Pancreas (tissue), 10 donors: ENCODE measurements around the gene RUFY1. TPM values are rescaled to one million over a fixed set of nuclear protein-coding genes. Genes with fewer than 3 reads are reported as not detected.
A peak's percentile ranks its signal among the peaks of the same experiment; 100 is the strongest.

ENCODE experiments used
- ATAC-seq, 4 donors: fragments of 200-7000 bp; cut with Tn5 transposase; one replicate each; pipeline versions ENCODE4 v1.8.0 to v1.9.1; 2020; ENCODE audit warnings: mild to moderate bottlenecking in 4 of 4, moderate library complexity in 4 of 4
- DNase-seq, 6 donors: peaks; one replicate each; pipeline ENCODE4 v3.0.0-alpha.2; 2020
- FAIRE-seq: peaks from 2 replicates; lab custom pipeline; 2012; peaks lifted over from hg19 to GRCh38; lab: Jason Lieb, UNC
- H3K27ac ChIP-seq, 4 donors: fragments of 200-600 bp; sonication (generic); 1 replicate in 3 of 4; 2 replicates in 1 of 4; pipeline versions ENCODE4 v1.5.0 to v1.8.0; 2020
- H3K27me3 ChIP-seq, 4 donors: fragments of 200-600 bp; one replicate each; pipeline ENCODE4 v1.8.0; 2021
- H3K36me3 ChIP-seq, 3 donors: fragments of 200-600 bp; sonication (generic) in 1 of 3; one replicate each; pipeline versions ENCODE4 v1.5.0 to v1.8.0; 2020 to 2021
- H3K4me1 ChIP-seq, 3 donors: fragments of 200-600 bp; one replicate each; pipeline ENCODE4 v1.8.0; 2021
- H3K4me3 ChIP-seq, 4 donors: fragments of 200-600 bp; sonication (generic) in 2 of 4; one replicate each; pipeline versions ENCODE4 v1.5.0 to v1.8.0; 2020 to 2021
- H3K9me3 ChIP-seq, 4 donors: fragments of 200-600 bp; one replicate each; pipeline ENCODE4 v1.8.0; 2021
- WGBS, 2 donors: extraction: QIAGEN DNeasy Blood & Tissue Kit; methylation state at CpG; one replicate each; pipeline ENCODE4 v1.1.7; 2013; 5-methylcytosine and 5-hydroxymethylcytosine counted together
- intact Hi-C, 3 donors: fragments of 100-400 bp; cut with DNase I; formaldehyde crosslinking; loops; one replicate each; pipeline versions ENCODE4 v1.11.1 to v1.14.2; 2022
- polyA plus RNA-seq, 2 donors: library from polyadenylated mRNA; stranded (reverse); fragments of 200-250 nt; gene quantifications; one replicate each; pipeline ENCODE4 v1.2.3, GENCODE V29; 2013
- total RNA-seq, 6 donors: library from RNA; stranded (reverse); fragmentation: NEBNext Ultra II Directional in 4 of 6; extraction: Animal tissue kit (Norgen Biotek cat#: 25700) in 4 of 6; gene quantifications; one replicate each; pipeline versions ENCODE4 v1.2.1 to v1.2.4, GENCODE V29; 2021 to 2023
- TF ChIP-seq, protein P1 (sequence below), 4 donors: fragments of 200-600 bp; sonication (generic) in 3 of 4; IDR thresholded peaks; one replicate each; pipeline versions ENCODE4 v1.5.0 to v1.8.0; 2021; ENCODE audit warnings: antibody characterized with exemption in 4 of 4
- donor health status: healthy with polysubstance abuse.
- donor health status: DM: no; HTN: no; CAD: no; lungs with moderate emphysema.
- donor health status: DM: no; HTN: no; CAD: no.
- donor health status: control.
- donor health status: control.
- donor health status: Bipolar disorder and iron deficiency.
- donor health status: DM: yes; HTN: yes; CAD: no.
- donor health status: DM: no; HTN: no; CAD: no.
- donor health status: DM: no; HTN: no; CAD: no.
- donor health status: DM: yes; HTN: yes; CAD: no.

The RUFY1 gene
- total and polyA plus RNA-seq, 8 donors = 16.4 to 35.8 (median 17.9) TPM

DNA sequence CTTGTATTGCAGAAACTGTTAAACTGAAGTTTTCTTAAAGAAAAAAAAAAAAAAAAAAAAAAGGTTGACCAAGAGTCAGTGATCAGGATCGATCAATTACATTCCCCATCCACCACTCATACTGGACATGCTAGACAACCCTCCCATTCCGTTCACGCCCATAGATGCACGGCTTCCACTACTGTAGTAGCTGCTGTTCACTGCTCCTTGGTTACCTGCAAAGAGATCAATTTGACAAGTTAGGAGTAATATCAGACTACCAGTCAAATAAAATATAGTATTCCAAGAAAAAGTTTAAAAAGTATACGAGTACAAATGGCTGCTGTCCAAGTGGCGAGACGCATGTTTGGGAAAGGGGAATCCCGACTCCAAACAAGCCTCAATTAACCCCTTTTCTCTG is 64.4 kb downstream of the RUFY1 start:
- FAIRE-seq = no peak
- no peak overlapping the region for H3K4me3 ChIP-seq
- H3K27me3 ChIP-seq = no peaks in the 10 kb centered on the region

GRCh38 chr5:179615203-179615602 is 64.8 kb downstream of the RUFY1 start:
- intact Hi-C loops = loop anchor here in 1 of 3 donors (10.0 kb wide), 1 partner anchor 110 kb away; no protein-coding TSS in a partner anchor
- Histone ChIP-seq H3K27me3 (no peaks in the 10 kb centered on the region), H3K27ac (no peak overlapping the region), H3K4me1 (peaks cover 20 to 43% (median 25%) of the 10 kb centered on the region in 3 donors), H3K36me3 (peaks cover 10 to 83% (median 51%) of the 10 kb centered on the region in 3 donors), H3K4me3 (no peak overlapping the region), H3K9me3 (no peaks in the 10 kb centered on the region)
- TF ChIP-seq, protein P1, sequence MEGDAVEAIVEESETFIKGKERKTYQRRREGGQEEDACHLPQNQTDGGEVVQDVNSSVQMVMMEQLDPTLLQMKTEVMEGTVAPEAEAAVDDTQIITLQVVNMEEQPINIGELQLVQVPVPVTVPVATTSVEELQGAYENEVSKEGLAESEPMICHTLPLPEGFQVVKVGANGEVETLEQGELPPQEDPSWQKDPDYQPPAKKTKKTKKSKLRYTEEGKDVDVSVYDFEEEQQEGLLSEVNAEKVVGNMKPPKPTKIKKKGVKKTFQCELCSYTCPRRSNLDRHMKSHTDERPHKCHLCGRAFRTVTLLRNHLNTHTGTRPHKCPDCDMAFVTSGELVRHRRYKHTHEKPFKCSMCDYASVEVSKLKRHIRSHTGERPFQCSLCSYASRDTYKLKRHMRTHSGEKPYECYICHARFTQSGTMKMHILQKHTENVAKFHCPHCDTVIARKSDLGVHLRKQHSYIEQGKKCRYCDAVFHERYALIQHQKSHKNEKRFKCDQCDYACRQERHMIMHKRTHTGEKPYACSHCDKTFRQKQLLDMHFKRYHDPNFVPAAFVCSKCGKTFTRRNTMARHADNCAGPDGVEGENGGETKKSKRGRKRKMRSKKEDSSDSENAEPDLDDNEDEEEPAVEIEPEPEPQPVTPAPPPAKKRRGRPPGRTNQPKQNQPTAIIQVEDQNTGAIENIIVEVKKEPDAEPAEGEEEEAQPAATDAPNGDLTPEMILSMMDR (IDR thresholded peaks at IDR 0.05) = no peak
- DNase-seq (no peak), FAIRE-seq (no peak), ATAC-seq (no peak)
- WGBS, 2 donors = 47 to 68% methylated on average over 2 of the region's 2 CpGs

More for the DNA sequence above, 64.4 kb downstream of the RUFY1 start:
- 43 to 50% methylated on average over 8 of the region's 8 CpGs for WGBS, 2 donors
- no peak overlapping the region for H3K27ac ChIP-seq
- H3K9me3 ChIP-seq = no peaks in the 10 kb centered on the region
- intact Hi-C loops = loop anchor here in 1 of 3 donors (10.0 kb wide), 1 partner anchor 110 kb away; no protein-coding TSS in a partner anchor
- peaks cover 5 to 83% (median 55%) of the 10 kb centered on the region in 3 donors for H3K36me3 ChIP-seq
- DNase-seq (peak in 2 of 6 donors; percentile 2 to 6), ATAC-seq (no peak)
- H3K4me1 ChIP-seq = peaks cover 19 to 39% (median 25%) of the 10 kb centered on the region in 3 donors
- TF ChIP-seq, protein P1 (IDR thresholded peaks at IDR 0.05) = no peak

- Histone ChIP-seq H3K9me3 (no peaks in the 10 kb centered on the region), H3K4me1 (peaks cover 24 to 51% (median 34%) of the 10 kb centered on the region in 3 donors), H3K27ac (no peak overlapping the region), H3K4me3 (no peak overlapping the region), H3K27me3 (no peaks in the 10 kb centered on the region), H3K36me3 (peaks cover 10 to 85% (median 47%) of the 10 kb centered on the region in 3 donors)
- 71 to 72% methylated on average over 9 of the region's 9 CpGs for WGBS, 2 donors
- ATAC-seq (no peak), DNase-seq (peak in 2 of 6 donors; percentile 26 to 35), FAIRE-seq (no peak)
- intact Hi-C loops = loop anchor here in 1 of 3 donors (10.0 kb wide), 1 partner anchor 109 kb away; no protein-coding TSS in a partner anchor
- TF ChIP-seq, protein P1 (IDR thresholded peaks at IDR 0.05) = no peak
Observed at GRCh38 chr5:179616002-179616594, 65.7 kb downstream of the RUFY1 start.

DNA sequence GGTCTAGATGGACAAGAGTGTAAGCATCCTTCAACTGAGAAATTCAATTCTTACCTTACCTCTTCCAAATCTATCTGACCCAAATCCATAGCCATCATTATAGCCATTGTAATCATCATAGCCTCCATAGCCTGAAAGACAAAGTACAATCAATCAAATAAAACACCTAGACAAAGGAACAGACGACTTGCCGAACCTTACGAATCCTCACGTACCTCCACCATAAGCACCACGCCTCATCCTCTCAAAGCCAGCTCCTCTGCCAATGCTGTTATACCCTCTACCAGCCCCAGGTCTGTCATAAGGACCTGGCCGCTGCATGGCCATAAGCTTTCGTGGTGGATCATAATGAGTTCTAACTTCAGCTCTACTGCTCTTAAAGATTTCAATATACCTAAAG is 67.6 kb downstream of the RUFY1 start:
- Histone ChIP-seq H3K4me1 (peaks cover 28 to 52% (median 38%) of the 10 kb centered on the region in 3 donors), H3K27ac (no peak overlapping the region), H3K36me3 (peaks cover 10 to 83% (median 41%) of the 10 kb centered on the region in 3 donors), H3K27me3 (no peaks in the 10 kb centered on the region), H3K9me3 (no peaks in the 10 kb centered on the region), H3K4me3 (no peak overlapping the region)
- intact Hi-C loops = loop anchor here in 1 of 3 donors (10.0 kb wide), 1 partner anchor 107 kb away; no protein-coding TSS in a partner anchor
- FAIRE-seq = no peak
- no peak for ATAC-seq
- 60 to 63% methylated on average over 7 of the region's 7 CpGs for WGBS, 2 donors
- TF ChIP-seq, protein P1 (IDR thresholded peaks at IDR 0.05) = no peak
- peak in 2 of 6 donors; percentile 9 to 31 for DNase-seq
